ENCODE data around the gene MTCL3.

Gene MTCL3

GRCh38 chr6:127518710-127519468 lies at the start of gene MTCL3:
MTCL3 (minus strand) TSS chr6:127519335.
- DNase-seq = peak; percentile 88

DNA sequence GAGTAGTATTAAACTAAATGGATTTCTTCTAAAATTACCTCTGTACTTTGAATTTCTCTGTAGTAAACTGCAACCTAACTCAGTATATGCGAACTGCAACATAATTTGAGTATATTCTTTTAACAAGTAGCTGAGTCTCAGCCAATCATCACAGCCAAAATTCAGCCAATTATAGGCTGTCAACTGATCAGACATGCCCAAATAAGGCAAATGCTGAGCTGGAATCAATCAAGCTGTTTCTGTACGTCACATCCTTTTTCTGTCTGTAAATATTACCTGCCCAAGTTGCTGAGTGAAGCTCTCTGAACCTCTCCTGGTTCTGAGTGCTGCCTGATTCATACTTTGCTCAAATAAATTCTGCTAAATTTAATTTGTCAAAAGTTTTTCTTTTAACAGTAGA lies 48.3 kb upstream of the MTCL3 start:
- DNase-seq = no peak

DNA sequence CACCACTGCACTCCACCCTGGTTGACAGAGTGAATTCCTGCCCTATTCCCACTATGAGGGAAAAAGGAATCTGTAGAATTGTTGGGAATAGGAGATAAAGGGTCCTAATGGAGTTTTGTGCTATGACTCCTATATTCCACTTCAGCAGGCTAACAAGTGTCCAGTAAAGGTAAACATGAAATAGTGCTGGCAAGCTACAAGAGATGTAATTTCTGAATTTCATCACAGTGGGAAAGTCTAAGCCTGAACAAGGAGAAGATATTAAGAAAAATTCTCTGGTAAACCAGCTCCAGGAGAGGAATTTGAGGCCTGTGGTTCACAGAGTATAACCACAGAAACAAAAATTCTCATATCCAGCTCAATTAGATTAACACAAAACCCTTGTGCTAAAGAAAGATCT lies 47.5 kb upstream of the MTCL3 start:
- DNase-seq = no peak

DNA sequence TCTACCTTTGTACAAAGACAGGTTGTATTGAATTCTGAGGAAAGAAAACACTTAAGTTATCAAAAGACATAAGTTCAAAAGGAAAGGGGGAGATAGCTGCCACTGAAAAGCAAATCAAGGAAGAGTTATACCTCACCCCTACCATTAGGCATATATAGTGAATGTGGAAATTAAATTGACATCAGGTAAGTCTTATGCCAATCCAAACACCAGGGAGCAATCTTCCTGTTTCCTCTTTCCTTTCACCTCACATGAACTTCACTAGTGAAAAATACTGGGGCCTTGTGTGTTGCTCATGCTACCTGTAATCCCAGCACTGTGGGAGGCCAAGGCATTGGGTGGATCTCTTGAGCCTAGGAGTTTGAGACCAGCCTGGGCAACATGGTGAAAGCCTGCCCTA lies 47.0 kb upstream of the MTCL3 start:
- DNase-seq = no peak

DNA sequence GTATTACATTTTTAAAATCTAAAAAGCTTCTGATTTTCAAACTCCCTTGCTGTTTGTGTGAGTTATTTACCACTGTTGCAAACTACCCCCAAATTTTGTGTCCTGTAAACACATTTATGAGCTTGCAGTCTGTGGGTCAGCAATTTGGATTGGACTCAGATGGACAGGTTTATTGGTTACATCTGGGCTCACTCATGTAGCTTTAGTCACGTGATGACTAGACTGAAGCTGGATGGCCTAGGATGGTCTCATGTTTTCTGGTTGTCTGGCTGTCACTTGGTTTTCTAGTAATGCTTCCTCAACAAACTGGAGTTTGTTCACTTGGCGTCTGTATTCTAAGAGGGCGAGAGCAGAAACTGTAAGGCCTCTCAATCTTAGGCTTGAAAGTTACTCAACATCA lies 45.6 kb upstream of the MTCL3 start:
- no peak for DNase-seq

DNA sequence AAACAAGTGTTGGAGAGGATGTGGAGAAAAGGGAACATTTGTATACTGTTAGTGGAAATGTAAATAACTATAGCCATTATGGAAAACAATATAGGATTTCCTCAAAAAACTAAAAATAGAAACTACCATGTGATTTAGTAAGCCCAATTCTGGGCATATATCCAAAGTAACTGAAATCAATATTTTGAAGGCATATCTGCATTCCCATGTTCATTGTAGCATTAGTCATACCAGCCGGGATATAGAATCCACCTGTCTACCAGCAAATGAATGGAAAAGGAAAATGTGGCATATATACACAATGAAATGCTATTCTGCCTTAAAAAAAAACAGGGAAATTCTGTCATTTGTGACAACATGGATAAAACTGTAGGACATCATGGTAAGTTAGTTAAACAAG lies 42.5 kb upstream of the MTCL3 start:
- no peak for DNase-seq

- peak; percentile 59 for DNase-seq
Observed at GRCh38 chr6:127554435-127555006, 35.4 kb upstream of the MTCL3 start.

- DNase-seq = no peak
Observed at GRCh38 chr6:127550403-127550802, 31.3 kb upstream of the MTCL3 start.

DNA sequence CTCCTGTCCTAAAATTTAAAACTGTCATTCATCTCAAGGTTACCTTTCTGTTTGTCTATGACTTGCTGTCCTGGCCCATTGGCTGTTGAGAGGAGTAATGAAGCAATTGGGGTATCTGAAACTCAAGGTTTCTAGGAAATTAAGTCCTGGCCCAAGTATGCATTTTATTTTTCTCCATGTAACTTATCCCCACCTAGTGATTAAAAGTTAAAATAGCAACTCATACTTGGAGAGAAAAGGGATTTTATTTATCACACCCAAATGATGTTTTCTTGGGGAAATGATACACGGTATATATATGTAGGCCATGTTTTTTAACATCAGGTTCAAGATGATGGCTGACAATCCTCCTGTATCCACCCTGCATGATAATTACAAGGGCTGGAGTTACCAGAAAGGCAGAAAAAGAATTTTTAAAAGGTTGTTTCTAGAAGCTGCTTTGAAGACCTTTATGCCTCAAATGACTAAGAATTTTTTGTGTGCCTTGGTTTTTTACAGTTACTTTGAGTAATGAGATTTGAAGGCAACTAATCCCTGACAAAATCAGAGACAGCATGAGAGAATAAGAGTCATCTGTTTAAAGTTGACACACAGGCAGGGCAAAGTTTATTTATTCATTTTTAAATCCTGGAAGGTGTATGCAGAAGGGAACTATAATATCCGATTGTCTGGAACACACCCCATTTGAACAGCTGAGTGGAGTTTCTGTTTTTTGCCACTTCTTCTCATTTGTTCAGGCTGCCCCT lies 28.9 kb upstream of the MTCL3 start:
- DNase-seq = no peak

DNA sequence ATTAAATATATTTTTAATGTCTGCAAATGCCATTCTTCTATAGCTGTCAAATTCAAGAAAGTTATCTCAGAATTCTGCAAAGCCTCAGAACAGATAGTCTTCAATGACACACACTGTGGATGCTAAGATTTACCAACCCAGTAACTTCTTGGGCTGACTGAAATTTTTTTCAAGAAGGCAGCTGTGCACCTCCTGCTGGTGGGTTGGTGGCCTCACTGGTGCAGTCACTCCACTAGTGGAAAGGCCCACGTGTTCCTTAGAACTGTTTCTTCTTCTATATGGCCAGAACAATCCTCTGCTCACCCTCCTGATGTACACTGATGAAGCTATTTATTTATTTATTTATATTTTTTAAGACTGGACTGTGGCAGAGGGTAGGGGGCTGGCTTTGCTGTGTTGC lies 28.1 kb upstream of the MTCL3 start:
- DNase-seq = no peak

GRCh38 chr6:127539272-127539671 lies 20.1 kb upstream of the MTCL3 start:
- DNase-seq = peak; percentile 26

- DNase-seq = no peak
Observed at GRCh38 chr6:127538750-127539264, 19.7 kb upstream of the MTCL3 start.

- DNase-seq = no peak
Observed at GRCh38 chr6:127533736-127534135, 14.6 kb upstream of the MTCL3 start.

DNA sequence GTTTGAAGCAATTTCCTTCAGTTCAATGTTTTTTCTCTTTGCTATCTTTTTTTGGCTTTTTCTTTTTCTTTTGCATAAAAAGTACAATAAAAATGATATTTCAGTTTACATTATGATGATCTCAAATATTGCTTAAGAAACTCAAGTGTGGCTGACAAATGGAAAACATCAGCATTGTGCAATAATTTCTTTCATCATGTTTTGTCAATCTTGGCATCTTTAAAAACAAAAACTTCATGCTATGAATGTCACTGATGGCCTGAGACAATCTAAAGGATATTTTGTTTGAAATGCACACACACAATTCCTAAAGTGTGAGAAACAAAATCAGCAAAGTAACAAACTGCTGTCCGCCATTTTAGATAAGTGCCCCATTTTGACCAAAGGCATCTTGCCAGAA lies 13.9 kb upstream of the MTCL3 start:
- no peak for DNase-seq

DNA sequence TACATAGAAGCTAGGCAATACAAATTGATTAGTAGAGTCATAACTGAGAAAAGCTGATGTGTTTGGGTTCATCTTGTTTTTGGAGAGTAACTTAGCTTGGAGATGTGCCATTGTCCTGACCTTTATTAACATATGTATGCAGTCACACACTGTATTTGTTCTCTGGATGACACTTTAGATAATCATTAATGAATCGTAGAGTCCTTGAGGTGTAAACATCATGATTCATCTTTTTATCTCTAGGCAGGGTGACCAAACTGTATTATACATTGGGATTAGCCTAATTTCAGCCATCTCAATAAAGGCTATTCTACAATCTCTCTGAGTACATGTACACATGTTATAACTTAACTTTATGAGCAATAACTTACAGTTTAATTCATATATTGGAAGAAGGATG lies 3.6 kb upstream of the MTCL3 start:
- DNase-seq = no peak

- no peak for DNase-seq
Observed at GRCh38 chr6:127520066-127520465, 931 bp upstream of the MTCL3 start.

DNA sequence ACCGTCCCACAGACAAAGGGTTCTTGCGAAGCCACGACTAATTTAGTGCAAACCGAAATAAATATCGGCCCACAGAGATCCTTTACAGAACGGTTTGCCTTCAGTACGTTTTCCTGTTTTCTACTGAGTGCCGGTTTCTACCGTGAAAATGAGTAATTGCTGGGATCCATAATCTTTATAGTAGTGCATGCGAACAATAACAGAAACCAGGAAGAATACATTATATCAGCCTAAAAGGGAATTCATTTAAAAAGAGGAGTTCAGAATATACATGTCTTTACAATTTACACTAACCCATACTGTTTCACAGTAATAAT lies 292 bp upstream of the MTCL3 start:
- DNase-seq = peak; percentile 53

- DNase-seq = peak; percentile 49
Observed at GRCh38 chr6:127518191-127518709, 885 bp downstream of the MTCL3 start.

DNA sequence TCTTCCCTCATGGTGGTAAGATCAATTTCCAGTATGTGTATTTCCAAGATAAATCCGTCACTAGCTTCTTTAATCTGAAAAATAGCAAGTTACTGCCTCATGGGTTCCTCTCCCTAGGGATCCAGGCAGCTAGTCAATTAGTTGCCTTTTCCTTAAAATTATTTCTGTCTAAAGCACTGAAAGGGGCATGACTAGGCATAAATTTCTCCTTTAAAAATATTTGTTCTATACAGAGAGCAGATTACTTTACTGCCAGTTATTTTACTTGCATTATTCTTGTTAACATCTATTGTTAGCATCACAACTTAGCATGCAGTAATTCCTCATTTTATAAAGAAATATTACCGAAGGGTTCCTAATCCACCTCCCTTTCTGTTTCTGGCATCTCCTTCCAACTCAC lies 1.4 kb downstream of the MTCL3 start:
- no peak for DNase-seq

GRCh38 chr6:127516662-127517273 lies 2.4 kb downstream of the MTCL3 start:
- peak; percentile 78 for DNase-seq

GRCh38 chr6:127515794-127516661 lies 3.1 kb downstream of the MTCL3 start:
- DNase-seq = peak; percentile 78

DNA sequence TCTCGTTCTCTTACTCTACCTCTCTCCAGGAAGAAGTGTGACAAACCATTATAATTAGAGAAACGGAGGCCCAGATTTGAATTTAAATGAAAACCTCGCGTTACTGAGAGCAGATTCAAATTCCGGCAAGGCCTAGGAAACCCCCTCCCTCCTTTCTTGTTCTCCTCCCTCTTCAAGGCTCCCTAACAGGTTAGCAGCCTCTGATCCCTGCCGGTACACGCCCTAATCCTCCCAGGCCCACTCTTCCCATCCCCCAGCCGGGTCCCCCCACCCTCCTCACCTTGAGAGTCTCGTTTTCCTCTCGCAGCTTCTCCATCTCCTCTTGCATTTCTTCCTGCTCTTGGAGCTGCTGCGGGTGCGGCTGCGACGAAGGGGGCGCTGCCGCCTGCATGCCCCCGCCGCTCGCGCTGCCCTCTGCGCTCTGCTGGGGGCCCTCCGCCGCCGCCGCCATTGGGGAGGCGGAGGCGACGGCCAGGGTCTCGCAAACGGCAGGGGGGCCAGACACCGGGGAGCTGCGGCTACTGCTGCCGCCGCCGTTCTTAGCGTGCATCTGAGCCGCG lies 3.8 kb downstream of the MTCL3 start:
- DNase-seq = peak; percentile 54
